SK-N-SH (cell line): ENCODE results near the gene ZNF692. TPM values are rescaled to one million over a fixed set of nuclear protein-coding genes. Genes with fewer than 3 reads are reported as not detected.
A peak's percentile ranks its signal among the peaks of the same experiment; 100 is the strongest.

Experiments
- CTCF ChIA-PET: fragments of 300-600, 350-600 bp; formaldehyde crosslinking; extraction: SDS; loops from one replicate; lab custom pipeline; 2021; lab: Yijun Ruan, JAX
- POLR2A ChIA-PET: fragments of 350-600 bp; sonication (Branson Sonifier 250); formaldehyde crosslinking; extraction: SDS; loops from one replicate; lab custom pipeline; 2020; ENCODE audit warnings: antibody characterized with exemption, inconsistent platforms; lab: Yijun Ruan, JAX
- DNase-seq: peaks from one replicate; pipeline ENCODE4 v3.0.0; 2012
- H2AFZ ChIP-seq: fragments of 200-600 bp; sonication (generic); 2 replicates; pipeline ENCODE4 v1.8.1; 2016; ENCODE audit warnings: antibody characterized with exemption, mild to moderate bottlenecking, low read depth
- H3F3A ChIP-seq: fragments of 200-600 bp; sonication (generic); replicated peaks from 2 replicates; pipeline ENCODE3; 2016; ENCODE audit warnings: antibody characterized with exemption, mild to moderate bottlenecking; ENCODE audit not compliant: insufficient read depth
- H3K27ac ChIP-seq, 2 experiments: fragments of 200-500 bp in 1 of 2; fragments of 200-600 bp in 1 of 2; sonication (Bioruptor generic) in 1 of 2; sonication (generic), shearing (Covaris generic) in 1 of 2; 2 replicates each; pipeline versions ENCODE4 v1.5.1 to v1.6.1; 2014 to 2016; ENCODE audit warnings: low read depth in 2 of 2, inconsistent platforms in 1 of 2, low read length in 1 of 2, mild to moderate bottlenecking in 1 of 2, mixed read lengths in 1 of 2
- H3K27me3 ChIP-seq: fragments of 200-600 bp; sonication (generic), shearing (Covaris generic); 2 replicates; pipeline ENCODE4 v1.6.1; 2016; ENCODE audit warnings: mixed run types; ENCODE audit not compliant: insufficient read depth
- H3K36me3 ChIP-seq, 2 experiments: fragments of 200-500 bp in 1 of 2; fragments of 200-600 bp in 1 of 2; sonication (Bioruptor generic) in 1 of 2; sonication (generic) in 1 of 2; replicated peaks in 1 of 2; 2 replicates each; pipeline versions ENCODE3 to v1.5.1; 2014 to 2016; ENCODE audit warnings: low read length in 1 of 2, mild to moderate bottlenecking in 1 of 2; ENCODE audit not compliant: insufficient read depth in 2 of 2, control insufficient read depth in 1 of 2
- H3K4me1 ChIP-seq, 2 experiments: fragments of 200-500 bp in 1 of 2; fragments of 200-600 bp in 1 of 2; sonication (Bioruptor generic) in 1 of 2; sonication (generic), shearing (Covaris generic) in 1 of 2; 2 replicates each; pipeline versions ENCODE4 v1.5.1 to v1.6.1; 2014 to 2016; ENCODE audit warnings: low read depth in 1 of 2, low read length in 1 of 2, mixed run types in 1 of 2; ENCODE audit not compliant: insufficient read depth in 2 of 2, control insufficient read depth in 1 of 2
- H3K4me2 ChIP-seq: fragments of 200-600 bp; sonication (generic), shearing (Covaris generic); 2 replicates; pipeline ENCODE4 v1.6.1; 2017; ENCODE audit warnings: mixed run types
- H3K4me3 ChIP-seq, 2 experiments: fragments of 200-500 bp in 1 of 2; fragments of 200-600 bp in 1 of 2; sonication (Bioruptor generic) in 1 of 2; sonication (generic), shearing (Covaris generic) in 1 of 2; 2 replicates each; pipeline versions ENCODE4 v1.5.1 to v1.8.1; 2014 to 2016; ENCODE audit warnings: low read depth in 2 of 2, inconsistent platforms in 1 of 2, low read length in 1 of 2, mild to moderate bottlenecking in 1 of 2, mixed read lengths in 1 of 2, moderate library complexity in 1 of 2
- H3K79me2 ChIP-seq: fragments of 200-600 bp; sonication (generic); 2 replicates; pipeline ENCODE4 v1.8.1; 2017; ENCODE audit warnings: mild to moderate bottlenecking; ENCODE audit not compliant: insufficient read depth
- H3K9ac ChIP-seq: fragments of 200-600 bp; sonication (generic); 2 replicates; pipeline ENCODE4 v1.6.1; 2017; ENCODE audit warnings: mixed run types
- H3K9me2 ChIP-seq: fragments of 200-600 bp; sonication (generic); 2 replicates; pipeline ENCODE4 v1.6.1; 2017; ENCODE audit warnings: mixed run types
- H3K9me3 ChIP-seq: fragments of 200-600 bp; sonication (generic); 2 replicates; pipeline ENCODE4 v1.6.1; 2017; ENCODE audit warnings: mixed run types, mild to moderate bottlenecking, moderate library complexity
- H4K20me1 ChIP-seq: fragments of 200-600 bp; sonication (generic); 2 replicates; pipeline ENCODE4 v1.6.1; 2017; ENCODE audit warnings: mild to moderate bottlenecking, mixed run types; ENCODE audit not compliant: insufficient read depth
- ELF1 ChIP-seq: IDR thresholded peaks from 2 replicates; pipeline ENCODE4 v1.4.0; 2012
- MXI1 ChIP-seq: IDR thresholded peaks from 2 replicates; pipeline ENCODE4 v1.6.1; 2012; ENCODE audit warnings: mild to moderate bottlenecking, low read depth, low read length, improper control_type of control experiment
- POLR2AphosphoS5 ChIP-seq: IDR thresholded peaks from 2 replicates; pipeline ENCODE4 v1.6.1; 2012; ENCODE audit warnings: low read depth, low read length
- TAF1 ChIP-seq: IDR thresholded peaks from 2 replicates; pipeline ENCODE4 v1.6.1; 2012; ENCODE audit warnings: low read depth, mild to moderate bottlenecking, low read length, moderate library complexity, borderline replicate concordance
- WGBS: methylation state at CpG from one replicate; pipeline ENCODE4 v1.1.6; 2017; ENCODE audit warnings: low lambda C conversion rate; 5-methylcytosine and 5-hydroxymethylcytosine counted together
- polyA plus RNA-seq, 3 experiments: library from polyadenylated mRNA; depleted of rRNA; stranded (reverse); fragments of >200 nt; gene quantifications; 2 replicates each; pipeline ENCODE4 v1.2.3, GENCODE V29; 2012
- TF ChIP-seq, protein P1 (sequence below): IDR thresholded peaks from 2 replicates; pipeline ENCODE4 v1.4.0; 2012; ENCODE audit warnings: low read depth, borderline replicate concordance
- TF ChIP-seq, protein P2 (sequence below): IDR thresholded peaks from 2 replicates; pipeline ENCODE4; 2012
- TF ChIP-seq, protein P3 (sequence below): fragments of 150-350 bp; IDR thresholded peaks from 2 replicates; pipeline ENCODE4 v1.6.1; 2017; ENCODE audit warnings: antibody characterized with exemption, low read length, low read depth, borderline replicate concordance
- TF ChIP-seq, protein P4 (sequence below): IDR thresholded peaks from 2 replicates; pipeline ENCODE4 v1.4.0; 2012; ENCODE audit warnings: low read depth

The ZNF692 gene
- polyA plus RNA-seq, 1 of the 3 experiments (the other 2 are of a cell fraction) = 47.0 TPM

DNA sequence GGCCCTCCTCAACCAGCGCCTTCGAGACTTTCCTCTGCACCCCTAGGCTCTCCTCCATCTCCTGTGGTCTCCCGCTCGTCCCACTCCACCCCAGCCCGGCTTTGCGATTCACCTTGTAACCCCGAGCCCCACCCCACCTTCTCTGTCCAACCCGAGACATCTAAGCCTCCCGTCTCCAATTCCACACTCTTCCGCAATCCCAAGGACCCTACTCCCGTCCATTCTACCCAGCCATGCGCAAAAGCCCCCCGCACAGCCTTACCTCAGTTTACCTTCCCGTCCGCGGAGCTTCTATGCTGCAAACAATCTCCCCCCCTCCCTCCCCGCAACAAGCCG is 33.3 kb downstream of the ZNF692 start:
- H4K20me1 ChIP-seq = peaks cover 6% of the 10 kb centered on the region; the same call in 1 of the 2 replicates
- peaks cover 41% of the 10 kb centered on the region for H3K79me2 ChIP-seq
- H3K27ac ChIP-seq = peak overlapping the region; percentile 81 to 92
- ChIA-PET POLR2A (interaction anchor here (0.9 to 3.5 kb wide), 4 partner anchors 12 to 48 kb away, joined by 3 to 20 read pairs (median 4); partner anchors contain the start of genes ZNF672 and ZNF692), CTCF (interaction anchor here (0.7 to 3.8 kb wide), 10 partner anchors 10 to 206 kb away, joined by 3 to 28 read pairs (median 4); partner anchors contain the start of genes ZNF672 and ZNF692)
- H3K9me3 ChIP-seq = no peaks in the 10 kb centered on the region
- H2AFZ ChIP-seq = 0 out of 2 replicates have a peak overlapping the region, but pooled peaks have one; percentile 60
- H3K36me3 ChIP-seq = peaks cover 9 to 14% of the 10 kb centered on the region in 2 experiments
- peak; percentile 42; the same call in 1 of the 2 replicates for TF ChIP-seq POLR2AphosphoS5
- TF ChIP-seq, protein P1, sequence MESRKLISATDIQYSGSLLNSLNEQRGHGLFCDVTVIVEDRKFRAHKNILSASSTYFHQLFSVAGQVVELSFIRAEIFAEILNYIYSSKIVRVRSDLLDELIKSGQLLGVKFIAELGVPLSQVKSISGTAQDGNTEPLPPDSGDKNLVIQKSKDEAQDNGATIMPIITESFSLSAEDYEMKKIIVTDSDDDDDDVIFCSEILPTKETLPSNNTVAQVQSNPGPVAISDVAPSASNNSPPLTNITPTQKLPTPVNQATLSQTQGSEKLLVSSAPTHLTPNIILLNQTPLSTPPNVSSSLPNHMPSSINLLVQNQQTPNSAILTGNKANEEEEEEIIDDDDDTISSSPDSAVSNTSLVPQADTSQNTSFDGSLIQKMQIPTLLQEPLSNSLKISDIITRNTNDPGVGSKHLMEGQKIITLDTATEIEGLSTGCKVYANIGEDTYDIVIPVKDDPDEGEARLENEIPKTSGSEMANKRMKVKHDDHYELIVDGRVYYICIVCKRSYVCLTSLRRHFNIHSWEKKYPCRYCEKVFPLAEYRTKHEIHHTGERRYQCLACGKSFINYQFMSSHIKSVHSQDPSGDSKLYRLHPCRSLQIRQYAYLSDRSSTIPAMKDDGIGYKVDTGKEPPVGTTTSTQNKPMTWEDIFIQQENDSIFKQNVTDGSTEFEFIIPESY = no peak
- TF ChIP-seq, protein P2, sequence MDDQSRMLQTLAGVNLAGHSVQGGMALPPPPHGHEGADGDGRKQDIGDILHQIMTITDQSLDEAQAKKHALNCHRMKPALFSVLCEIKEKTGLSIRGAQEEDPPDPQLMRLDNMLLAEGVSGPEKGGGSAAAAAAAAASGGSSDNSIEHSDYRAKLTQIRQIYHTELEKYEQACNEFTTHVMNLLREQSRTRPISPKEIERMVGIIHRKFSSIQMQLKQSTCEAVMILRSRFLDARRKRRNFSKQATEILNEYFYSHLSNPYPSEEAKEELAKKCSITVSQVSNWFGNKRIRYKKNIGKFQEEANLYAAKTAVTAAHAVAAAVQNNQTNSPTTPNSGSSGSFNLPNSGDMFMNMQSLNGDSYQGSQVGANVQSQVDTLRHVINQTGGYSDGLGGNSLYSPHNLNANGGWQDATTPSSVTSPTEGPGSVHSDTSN = no peak
- peak; percentile 56; the same call in 1 of the 2 replicates for TF ChIP-seq MXI1
- TF ChIP-seq TAF1 = 0 out of 2 replicates have a peak, but pooled peaks have one; percentile 39
- TF ChIP-seq, protein P3, sequence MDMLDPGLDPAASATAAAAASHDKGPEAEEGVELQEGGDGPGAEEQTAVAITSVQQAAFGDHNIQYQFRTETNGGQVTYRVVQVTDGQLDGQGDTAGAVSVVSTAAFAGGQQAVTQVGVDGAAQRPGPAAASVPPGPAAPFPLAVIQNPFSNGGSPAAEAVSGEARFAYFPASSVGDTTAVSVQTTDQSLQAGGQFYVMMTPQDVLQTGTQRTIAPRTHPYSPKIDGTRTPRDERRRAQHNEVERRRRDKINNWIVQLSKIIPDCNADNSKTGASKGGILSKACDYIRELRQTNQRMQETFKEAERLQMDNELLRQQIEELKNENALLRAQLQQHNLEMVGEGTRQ = no peak
- TF ChIP-seq ELF1 = no peak
- H3K9me2 ChIP-seq = no peaks in the 10 kb centered on the region
- under 1% methylated on average over 18 of the region's 18 CpGs for WGBS
- peaks cover 37 to 43% of the 10 kb centered on the region in 2 experiments for H3K4me1 ChIP-seq
- H3K9ac ChIP-seq = peak overlapping the region; percentile 82
- H3K27me3 ChIP-seq = no peaks in the 10 kb centered on the region
- peak overlapping the region; percentile 72 for H3K4me3 ChIP-seq
- no peak for DNase-seq
- peak overlapping the region; percentile 81 for H3K4me2 ChIP-seq
- peaks cover 41% of the 10 kb centered on the region for H3F3A ChIP-seq

DNA sequence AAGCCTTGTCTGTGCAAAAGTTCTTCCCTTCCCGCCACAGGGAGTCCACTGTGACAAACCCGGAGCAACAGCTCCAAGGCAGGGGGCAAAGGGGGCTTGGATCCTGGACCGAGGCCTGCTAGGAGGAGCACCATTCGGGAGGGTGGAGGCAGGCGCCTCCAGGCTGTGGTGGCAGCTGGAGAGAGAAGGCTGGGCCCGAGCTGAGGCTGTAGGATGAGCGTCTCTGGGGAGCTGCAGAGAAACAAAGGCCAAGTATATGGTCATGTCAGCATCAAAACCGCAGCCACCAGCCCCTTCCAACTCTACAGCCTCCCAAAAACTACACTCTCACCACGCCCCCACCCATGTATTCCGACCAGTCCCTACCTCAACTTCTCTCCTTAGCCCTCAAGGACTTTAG is 33.7 kb downstream of the ZNF692 start:
- H3F3A ChIP-seq = peaks cover 41% of the 10 kb centered on the region
- peaks cover 6% of the 10 kb centered on the region; the same call in 1 of the 2 replicates for H4K20me1 ChIP-seq
- H3K9me2 ChIP-seq = no peaks in the 10 kb centered on the region
- WGBS = 1% methylated on average over 5 of the region's 10 CpGs
- H3K27ac ChIP-seq = peak overlapping the region; percentile 81 to 92; a peak in 3 of 4 replicates
- H3K4me1 ChIP-seq = peaks cover 37 to 48% of the 10 kb centered on the region in 2 experiments
- no peaks in the 10 kb centered on the region for H3K9me3 ChIP-seq
- peaks cover 45% of the 10 kb centered on the region for H3K79me2 ChIP-seq
- ChIA-PET POLR2A (interaction anchor here (3.5 kb wide), 1 partner anchor 13 kb away, joined by 20 read pairs; the partner anchor contains the start of gene ZNF672), CTCF (interaction anchor here (0.8 to 1.4 kb wide), 4 partner anchors 13 to 206 kb away, joined by 3 to 5 read pairs (median 4); partner anchors contain the start of gene ZNF672)
- H3K9ac ChIP-seq = peak overlapping the region; percentile 82
- H2AFZ ChIP-seq = 0 out of 2 replicates have a peak overlapping the region, but pooled peaks have one; percentile 60
- H3K4me2 ChIP-seq = peak overlapping the region; percentile 81
- DNase-seq = no peak
- peak overlapping the region; percentile 72 for H3K4me3 ChIP-seq
- TF ChIP-seq, protein P4, sequence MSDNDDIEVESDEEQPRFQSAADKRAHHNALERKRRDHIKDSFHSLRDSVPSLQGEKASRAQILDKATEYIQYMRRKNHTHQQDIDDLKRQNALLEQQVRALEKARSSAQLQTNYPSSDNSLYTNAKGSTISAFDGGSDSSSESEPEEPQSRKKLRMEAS = no peak
- H3K36me3 ChIP-seq = peaks cover 13 to 18% of the 10 kb centered on the region in 2 experiments
- H3K27me3 ChIP-seq = no peaks in the 10 kb centered on the region
